Superior temporal gyrus (tissue), 1 donor: ENCODE measurements around the gene SLC35A4.
A peak's percentile ranks its signal among the peaks of the same experiment; 100 is the strongest.

Source experiments
- DNase-seq: peaks from one replicate; pipeline ENCODE4 v3.0.0-alpha.2; 2016; ENCODE audit errors: extremely low spot score

SLC35A4 gene

DNA sequence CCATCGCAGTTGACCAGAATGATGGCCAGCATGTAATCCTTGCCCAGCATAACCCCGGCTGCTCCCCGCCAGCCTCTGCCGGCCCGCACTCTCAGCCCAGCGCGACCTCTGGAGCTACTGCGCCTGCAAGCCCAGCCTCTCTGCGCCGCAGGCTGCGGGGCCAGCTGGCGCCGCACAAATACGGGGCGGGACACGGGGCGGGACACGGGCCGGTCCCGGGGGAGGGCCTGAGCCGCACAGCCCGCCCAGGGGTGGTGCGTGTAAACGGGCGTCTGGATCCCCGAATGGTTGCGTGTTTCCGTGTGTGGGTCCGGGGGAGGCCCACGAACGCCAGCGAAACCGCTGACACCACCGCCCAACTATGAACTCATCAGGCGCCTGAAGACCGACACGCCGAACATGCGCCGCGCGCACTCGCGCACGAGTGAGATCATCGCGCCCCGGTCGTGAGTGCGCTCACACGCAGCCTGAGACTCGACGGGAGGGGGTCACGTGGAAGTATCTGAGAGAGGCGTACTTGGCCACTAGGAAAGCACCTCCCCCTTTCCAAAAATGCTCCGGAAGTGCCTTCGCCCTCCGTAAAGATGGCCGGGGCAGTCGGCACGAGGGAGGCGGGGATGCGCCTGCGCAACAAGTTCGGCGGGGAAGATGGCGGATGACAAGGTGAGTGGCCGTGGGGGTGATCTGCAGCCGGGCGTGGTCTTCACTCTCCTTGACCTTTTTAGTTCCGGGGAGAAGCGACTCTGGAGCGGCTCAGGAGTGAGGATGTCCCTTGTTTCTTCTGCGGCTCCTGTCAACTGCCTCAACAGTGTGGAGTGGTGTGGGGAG lies at the start of gene SLC35A4, which contains the start of gene APBB3:
SLC35A4 (plus strand) TSS at position 633 of the 828 bp plus-strand sequence. CDS start 2,342 bp downstream, outside the sequence.
APBB3 (minus strand) TSS at position 403 of the 828 bp plus-strand sequence; CDS start at position 50, 353 bp downstream.
- peak; percentile 99 for DNase-seq

DNA sequence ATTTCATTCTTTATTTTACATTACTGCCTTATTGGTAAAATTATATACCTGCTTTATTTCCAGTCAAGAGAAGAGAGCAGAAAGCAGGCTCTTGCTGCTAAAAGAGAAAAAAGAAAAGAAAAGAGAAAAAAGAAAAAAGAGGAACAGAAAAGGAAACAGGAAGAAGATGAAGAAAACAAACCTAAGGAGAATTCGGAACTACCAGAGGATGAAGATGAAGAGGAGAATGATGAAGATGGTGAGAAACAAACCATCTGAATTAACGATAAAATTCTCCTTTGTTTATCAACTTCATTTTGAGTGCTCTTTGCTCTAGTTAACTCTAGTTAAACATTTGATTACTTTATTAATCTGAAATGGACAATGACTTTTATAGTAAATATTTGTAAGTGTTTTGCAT lies 40.6 kb upstream of the SLC35A4 start:
- no peak for DNase-seq

DNA sequence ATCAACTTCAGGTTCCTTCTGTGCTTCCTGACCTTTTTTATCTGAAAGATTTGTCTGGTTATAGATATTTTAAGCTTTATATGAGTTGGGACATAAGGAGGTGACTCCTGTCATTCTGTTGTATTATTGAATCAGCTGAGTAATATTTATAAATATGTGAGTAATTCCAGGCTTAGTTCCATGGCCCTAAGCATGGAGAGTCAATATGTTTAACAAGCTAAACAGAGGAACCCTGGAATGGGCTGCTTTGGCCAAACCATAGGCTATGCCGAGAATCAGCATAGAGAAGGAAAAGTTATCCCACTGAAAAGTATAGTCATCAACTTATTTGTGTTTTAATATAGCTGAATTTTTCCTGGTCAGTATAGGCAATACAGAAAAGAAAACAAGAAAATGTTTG lies 24.4 kb upstream of the SLC35A4 start:
- DNase-seq, result no peak

- DNase-seq, result no peak
Observed at GRCh38 chr5:140542972-140543371, 21.7 kb upstream of the SLC35A4 start.

- no peak for DNase-seq
Observed at GRCh38 chr5:140544986-140545385, 19.6 kb upstream of the SLC35A4 start.

GRCh38 chr5:140545606-140546005 lies 19.0 kb upstream of the SLC35A4 start:
- DNase-seq, result no peak

DNA sequence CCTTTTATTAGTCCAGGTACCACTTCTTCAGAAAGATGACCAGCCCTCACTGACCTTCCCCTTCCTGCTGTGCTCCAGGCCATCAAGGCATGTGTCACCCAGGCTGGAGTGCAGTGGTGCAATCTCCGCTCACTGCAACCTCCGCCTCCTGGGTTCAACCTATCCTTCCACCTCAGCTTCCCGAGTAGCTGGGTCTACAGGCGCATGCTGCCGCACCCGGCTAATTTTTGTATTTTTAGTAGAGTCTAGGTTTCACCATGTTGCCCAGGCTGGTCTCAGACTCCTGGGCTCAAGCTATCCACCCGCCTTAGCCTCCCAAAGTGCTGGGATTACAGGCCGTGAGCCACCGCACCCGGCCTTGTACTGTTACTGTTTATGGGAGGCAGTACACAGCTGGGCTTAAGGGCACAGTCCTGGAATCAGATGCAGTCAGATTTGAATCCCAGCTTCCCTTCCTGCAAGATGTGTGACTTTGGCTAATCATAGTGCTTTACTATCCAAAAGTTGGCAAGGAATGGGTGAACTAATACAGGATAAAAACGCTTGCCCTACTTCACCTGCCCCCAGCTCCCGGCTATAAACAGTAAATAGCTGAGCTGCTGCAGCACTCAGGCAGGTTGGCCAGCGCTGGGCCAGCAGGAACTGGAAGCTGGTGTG lies 17.6 kb upstream of the SLC35A4 start:
- DNase-seq, result no peak

GRCh38 chr5:140547508-140548299 lies 16.9 kb upstream of the SLC35A4 start, which contains the start of gene EIF4EBP3:
Gene EIF4EBP3, plus strand, starts transcription at chr5:140547662. Its CDS starts 76 bp downstream, at chr5:140547738.
- peak; percentile 98 for DNase-seq

DNA sequence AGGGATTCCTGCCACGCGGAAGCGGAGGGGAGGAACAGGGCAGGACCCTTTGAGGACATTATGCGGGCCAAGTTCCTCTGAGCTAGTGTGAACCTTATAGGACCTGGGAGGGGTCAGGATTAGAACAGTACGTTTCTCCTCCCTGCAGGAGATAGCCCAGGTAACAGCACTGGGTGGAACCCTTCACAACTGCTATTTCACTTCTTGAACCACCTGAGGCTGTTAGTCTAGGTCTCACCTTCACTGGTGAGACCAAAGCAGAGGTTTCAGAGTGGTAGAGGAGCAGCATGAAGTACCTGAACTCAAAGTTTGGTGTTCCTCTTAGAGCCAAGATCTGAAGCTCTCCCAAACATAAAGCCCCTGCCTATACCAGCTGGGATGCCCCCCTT lies 16.3 kb upstream of the SLC35A4 start:
- no peak for DNase-seq

DNA sequence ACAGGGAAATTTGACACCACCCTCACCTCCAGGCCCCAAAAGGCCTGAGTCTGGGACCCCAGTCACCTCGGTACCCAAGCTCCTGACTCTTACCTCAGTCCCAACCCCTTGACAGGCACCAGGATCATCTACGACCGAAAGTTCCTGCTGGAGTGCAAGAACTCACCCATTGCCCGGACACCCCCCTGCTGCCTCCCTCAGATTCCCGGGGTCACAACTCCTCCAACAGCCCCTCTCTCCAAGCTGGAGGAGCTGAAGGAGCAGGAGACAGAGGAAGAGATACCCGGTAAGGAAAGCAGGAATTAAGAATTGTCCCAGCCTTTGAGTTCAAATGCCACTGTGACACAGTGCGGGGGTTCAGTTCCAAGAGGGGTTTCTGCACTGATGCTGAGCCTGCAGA lies 15.8 kb upstream of the SLC35A4 start:
- no peak for DNase-seq

DNA sequence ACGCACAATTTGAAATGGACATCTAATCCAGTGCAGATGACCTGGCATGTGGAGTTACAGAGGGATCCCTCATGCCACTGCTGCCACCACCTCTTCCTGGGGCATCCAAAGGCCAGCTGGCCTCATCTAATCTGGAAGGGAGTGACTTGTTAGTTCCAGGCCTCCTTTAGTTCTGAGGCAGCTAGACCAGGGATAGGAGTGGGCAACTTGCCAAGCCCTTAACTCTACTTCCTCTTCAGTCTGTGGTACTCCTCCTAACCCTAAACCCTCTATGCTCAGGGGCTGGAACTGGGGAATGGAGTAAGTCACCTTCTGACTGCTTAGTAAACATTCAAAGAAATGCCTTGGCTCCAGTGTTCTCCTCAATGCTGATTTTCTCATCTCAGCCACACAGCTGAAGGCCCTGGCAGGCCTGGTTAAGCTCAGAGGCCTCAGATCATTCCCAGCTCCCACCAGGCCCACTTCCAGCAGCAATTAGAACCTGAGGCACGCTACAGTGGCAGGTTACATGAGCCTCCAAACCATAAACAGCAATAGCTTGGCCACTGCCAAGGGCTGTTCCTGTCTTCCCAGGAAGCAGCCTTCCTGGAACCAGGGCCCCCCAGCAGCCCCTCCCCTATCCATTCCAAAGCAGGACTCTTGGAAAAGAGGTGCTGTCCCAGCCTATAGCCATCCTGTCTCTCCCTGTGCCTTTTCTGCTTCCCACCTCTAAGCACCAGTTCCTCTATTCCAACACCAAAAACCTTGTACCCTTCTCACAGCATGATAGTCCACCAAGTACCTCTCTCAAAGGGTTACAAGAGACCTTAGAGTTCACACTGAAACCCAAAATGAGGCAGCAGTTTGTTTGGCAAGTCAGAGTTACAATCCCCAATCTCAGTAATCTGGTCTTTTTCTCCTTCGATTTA lies 15.1 kb upstream of the SLC35A4 start:
- DNase-seq, result peak; percentile 42

GRCh38 chr5:140550147-140551079 lies 14.2 kb upstream of the SLC35A4 start:
- peak; percentile 41 for DNase-seq

DNA sequence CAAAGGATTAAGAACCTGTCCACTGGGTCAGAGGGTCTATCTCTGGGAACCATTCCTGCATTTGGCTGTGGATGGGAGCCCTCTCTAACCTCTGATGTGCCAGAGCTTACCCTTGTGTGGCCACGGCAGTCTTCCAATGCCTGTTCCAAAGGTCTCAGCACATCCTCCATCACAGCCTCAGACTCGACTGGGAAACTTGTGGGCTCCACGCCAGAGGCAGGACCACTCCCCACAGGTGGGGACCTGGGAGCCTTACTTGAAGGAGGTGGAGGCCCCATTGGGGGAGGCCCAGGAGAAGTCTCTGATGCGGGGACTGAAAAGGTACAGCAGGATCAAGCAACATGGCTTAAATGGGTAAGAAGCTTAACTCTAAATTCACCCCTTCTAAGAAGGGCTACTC lies 12.8 kb upstream of the SLC35A4 start:
- no peak for DNase-seq

DNA sequence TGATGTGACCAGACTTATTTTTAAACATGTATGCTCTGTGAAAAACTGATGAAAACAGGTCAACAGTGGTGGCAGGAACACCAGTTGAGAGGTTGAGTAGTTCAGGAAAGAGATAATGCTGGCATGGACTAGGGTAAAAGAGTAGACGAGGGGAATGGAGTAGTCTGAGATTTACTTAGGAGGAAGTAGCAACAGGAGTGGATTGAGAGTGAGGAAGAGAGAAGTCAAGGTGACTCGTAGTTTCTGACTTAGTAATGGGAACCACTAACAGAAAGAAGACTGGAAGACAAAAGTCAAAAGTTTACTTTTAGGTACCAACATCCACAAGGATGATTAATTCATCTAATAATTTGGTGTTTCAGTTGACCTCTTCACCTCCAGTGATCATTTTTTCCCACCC lies 11.0 kb upstream of the SLC35A4 start:
- DNase-seq, result no peak

GRCh38 chr5:140554454-140554853 lies 10.2 kb upstream of the SLC35A4 start:
- no peak for DNase-seq

DNA sequence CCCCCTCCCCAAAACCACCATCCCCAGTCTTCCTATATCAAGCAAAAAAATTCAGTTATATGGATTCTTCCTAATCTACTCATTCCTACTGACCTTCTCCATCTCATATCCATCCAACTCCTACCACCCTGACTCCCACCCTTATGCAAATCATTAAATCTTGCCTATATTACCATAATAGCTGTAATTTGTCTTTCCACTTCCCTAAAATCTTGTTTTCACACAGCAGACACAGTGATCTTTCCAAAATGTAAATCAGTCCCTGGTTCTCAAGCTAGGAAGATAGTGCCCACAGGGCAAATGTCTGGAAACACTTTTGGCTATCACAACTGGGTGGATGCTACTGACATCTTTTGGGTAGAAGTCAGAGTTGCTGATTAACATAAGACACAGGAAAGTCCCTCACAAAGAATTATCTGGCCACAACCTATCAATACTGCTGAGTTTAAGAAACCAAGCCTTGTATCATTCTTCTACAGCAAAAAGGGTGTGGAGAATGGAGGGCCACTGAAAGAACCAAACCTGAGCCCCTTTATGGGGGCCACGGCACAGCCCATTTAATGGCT lies 8.8 kb upstream of the SLC35A4 start:
- DNase-seq, result no peak

DNA sequence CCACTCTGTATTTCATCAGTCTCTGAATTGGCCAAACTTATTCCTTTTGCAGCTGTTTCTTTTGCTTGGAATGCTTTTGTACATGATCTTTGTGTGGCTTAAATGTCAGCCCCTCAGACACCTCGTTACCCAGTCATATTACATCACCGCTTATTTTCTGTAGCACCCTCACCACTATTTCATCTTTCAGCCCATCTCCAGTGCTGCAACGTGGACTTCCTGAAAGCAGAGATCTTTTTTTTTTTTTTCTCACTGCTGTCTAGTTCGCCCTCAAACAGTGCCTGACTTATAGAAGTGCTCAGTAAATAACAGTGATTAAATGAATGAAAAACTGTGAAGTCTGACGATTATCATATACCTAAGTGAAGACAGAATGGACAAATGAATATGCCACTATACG lies 8.2 kb upstream of the SLC35A4 start:
- no peak for DNase-seq

GRCh38 chr5:140557136-140557805 lies 7.4 kb upstream of the SLC35A4 start, which contains the start of gene SRA1:
Gene SRA1, minus strand, starts transcription at chr5:140557473. Its CDS starts 21 bp downstream, at chr5:140557452.
- DNase-seq, result peak; percentile 95

GRCh38 chr5:140557965-140558364 lies 6.7 kb upstream of the SLC35A4 start:
- no peak for DNase-seq
